Tibial nerve (tissue), 4 donors: ENCODE results near the gene TTC3. TPM values are rescaled to one million over a fixed set of nuclear protein-coding genes. Genes with fewer than 3 reads are reported as not detected.

Source experiments
- DNase-seq, 2 donors: peaks; one replicate each; pipeline ENCODE4 v3.0.0-alpha.2; 2019; ENCODE audit warnings: low spot score in 2 of 2
- H3K27ac ChIP-seq, 4 donors: fragments of 200-600 bp; sonication (generic) in 3 of 4; one replicate each; pipeline ENCODE4 v1.5.1; 2017 to 2019; ENCODE audit warnings: mild to moderate bottlenecking in 1 of 4
- H3K27me3 ChIP-seq, 2 donors: fragments of 200-600 bp; sonication (generic) in 1 of 2; one replicate each; pipeline versions ENCODE4 v1.5.1 to v1.6.0; 2017 to 2019
- H3K36me3 ChIP-seq, 3 donors: fragments of 200-600 bp; sonication (generic); one replicate each; pipeline ENCODE4 v1.5.1; 2018 to 2019
- H3K4me1 ChIP-seq, 4 donors: fragments of 200-600 bp; sonication (generic) in 3 of 4; one replicate each; pipeline ENCODE4 v1.5.1; 2017 to 2019
- H3K4me3 ChIP-seq, 4 donors: fragments of 200-600 bp; sonication (generic) in 3 of 4; one replicate each; pipeline ENCODE4 v1.5.1; 2017 to 2019; ENCODE audit warnings: mild to moderate bottlenecking in 1 of 4, moderate library complexity in 1 of 4
- H3K9me3 ChIP-seq, 4 donors: fragments of 200-600 bp; sonication (generic) in 3 of 4; one replicate each; pipeline ENCODE4 v1.5.1; 2017 to 2019
- CTCF ChIP-seq, 5 experiments: fragments of 200-600 bp in 3 of 5; fragments of 450-650 bp in 2 of 5; sonication (generic) in 3 of 5; IDR thresholded peaks; one replicate each; pipeline ENCODE4 v1.5.1; 2016 to 2019; ENCODE audit warnings: antibody characterized with exemption in 5 of 5, mild to moderate bottlenecking in 3 of 5, moderate library complexity in 2 of 5
- EP300 ChIP-seq, 2 donors: sonication (generic); formaldehyde crosslinking; IDR thresholded peaks; one replicate each; pipeline ENCODE4 v1.6.1; 2017; ENCODE audit warnings: antibody characterized with exemption in 2 of 2, mild to moderate bottlenecking in 1 of 2
- POLR2A ChIP-seq, 2 donors: fragments of 450-650 bp; IDR thresholded peaks; one replicate each; pipeline ENCODE4 v1.6.1; 2017; ENCODE audit warnings: antibody characterized with exemption in 2 of 2, mild to moderate bottlenecking in 2 of 2, moderate library complexity in 2 of 2
- WGBS, 2 donors: methylation state at CpG; one replicate each; pipeline ENCODE4 v1.1.5; 2018; 5-methylcytosine and 5-hydroxymethylcytosine counted together
- total RNA-seq, 4 donors: library from RNA; depleted of rRNA; stranded (reverse); fragments of >200 nt; gene quantifications; one replicate each; pipeline ENCODE4 v1.1.0, GENCODE V29; 2016

TTC3 gene
- total RNA-seq, 4 donors from 2014 or later, result 136 to 259 (median 158) TPM

GRCh38 chr21:37241426-37241825 lies 168.4 kb downstream of the TTC3 start:
- DNase-seq, result no peak
- no peaks in the 10 kb centered on the region for H3K27me3 ChIP-seq
- H3K4me3 ChIP-seq, result no peak overlapping the region
- H3K9me3 ChIP-seq, result no peaks in the 10 kb centered on the region
- 88 to 92% methylated on average over 7 of the region's 7 CpGs for WGBS, 2 donors
- peaks cover 0 to 39% (median 0%) of the 10 kb centered on the region in 3 donors for H3K36me3 ChIP-seq
- H3K4me1 ChIP-seq, result peaks cover 0 to 17% (median 0%) of the 10 kb centered on the region in 4 donors
- TF ChIP-seq CTCF (IDR thresholded peaks at IDR 0.05), result no peak
- no peak overlapping the region for H3K27ac ChIP-seq

GRCh38 chr21:37243961-37244360 lies 170.9 kb downstream of the TTC3 start:
- WGBS, 2 donors, result 94 to 95% methylated on average over 6 of the region's 6 CpGs
- H3K27me3 ChIP-seq, result no peaks in the 10 kb centered on the region
- no peaks in the 10 kb centered on the region for H3K9me3 ChIP-seq
- no peak for DNase-seq
- peaks cover 0 to 14% (median 0%) of the 10 kb centered on the region in 3 donors for H3K36me3 ChIP-seq
- no peak overlapping the region for H3K27ac ChIP-seq
- TF ChIP-seq CTCF (IDR thresholded peaks at IDR 0.05) (no peak), POLR2A (IDR thresholded peaks at IDR 0.05) (no peak), EP300 (IDR thresholded peaks at IDR 0.05) (no peak)
- H3K4me3 ChIP-seq, result no peak overlapping the region
- peaks cover 0 to 16% (median 1%) of the 10 kb centered on the region in 4 donors for H3K4me1 ChIP-seq

GRCh38 chr21:37244501-37245095 lies 171.5 kb downstream of the TTC3 start:
- DNase-seq, result no peak
- H3K36me3 ChIP-seq, result peaks cover 0 to 9% (median 0%) of the 10 kb centered on the region in 3 donors
- no peak overlapping the region for H3K27ac ChIP-seq
- TF ChIP-seq EP300 (IDR thresholded peaks at IDR 0.05) (no peak), CTCF (IDR thresholded peaks at IDR 0.05) (no peak), POLR2A (IDR thresholded peaks at IDR 0.05) (no peak)
- no peaks in the 10 kb centered on the region for H3K9me3 ChIP-seq
- H3K27me3 ChIP-seq, result no peaks in the 10 kb centered on the region
- H3K4me3 ChIP-seq, result no peak overlapping the region
- WGBS, 2 donors, result 77 to 78% methylated on average over 12 of the region's 12 CpGs
- peaks cover 0 to 23% (median 4%) of the 10 kb centered on the region in 4 donors for H3K4me1 ChIP-seq

- H3K36me3 ChIP-seq, result peaks cover 0 to 3% (median 0%) of the 10 kb centered on the region in 3 donors
- no peaks in the 10 kb centered on the region for H3K27me3 ChIP-seq
- H3K27ac ChIP-seq, result no peak overlapping the region
- H3K9me3 ChIP-seq, result no peaks in the 10 kb centered on the region
- WGBS, 2 donors, result 87 to 88% methylated on average over 8 of the region's 8 CpGs
- TF ChIP-seq EP300 (IDR thresholded peaks at IDR 0.05) (no peak), POLR2A (IDR thresholded peaks at IDR 0.05) (no peak), CTCF (IDR thresholded peaks at IDR 0.05) (no peak)
- DNase-seq, result no peak
- H3K4me3 ChIP-seq, result no peak overlapping the region
- H3K4me1 ChIP-seq, result peaks cover 0 to 25% (median 4%) of the 10 kb centered on the region in 4 donors
Observed at GRCh38 chr21:37245151-37245550, 172.1 kb downstream of the TTC3 start.

- TF ChIP-seq POLR2A (IDR thresholded peaks at IDR 0.05) (no peak), EP300 (IDR thresholded peaks at IDR 0.05) (no peak), CTCF (IDR thresholded peaks at IDR 0.05) (no peak)
- Histone ChIP-seq H3K9me3 (no peaks in the 10 kb centered on the region), H3K4me3 (no peak overlapping the region), H3K27me3 (no peaks in the 10 kb centered on the region), H3K36me3 (no peaks in the 10 kb centered on the region), H3K4me1 (peaks cover 0 to 36% (median 4%) of the 10 kb centered on the region in 4 donors), H3K27ac (no peak overlapping the region)
- WGBS, 2 donors, result 73 to 95% methylated on average over 1 of the region's 1 CpG
- DNase-seq, result no peak
Observed at GRCh38 chr21:37248298-37248697, 175.2 kb downstream of the TTC3 start.
